Renal cortical epithelial cell (primary cell): Measurements from ENCODE around the gene TAPBP. TPM values are rescaled to one million over a fixed set of nuclear protein-coding genes. Genes with fewer than 3 reads are reported as not detected.
"Not testable (repeated sequence)": the region's sequence is repeated elsewhere in the genome, so short reads cannot be mapped to it uniquely, and the experiment has no call there.

Source experiments
- DNase-seq: peaks from one replicate; pipeline ENCODE4 v3.0.0-alpha.2; 2011; ENCODE audit warnings: low read depth
- total RNA-seq: library from RNA; depleted of rRNA; stranded (reverse); fragments of >200 nt; gene quantifications from 2 replicates; pipeline ENCODE4 v1.2.3, GENCODE V29; 2014

TAPBP gene
- total RNA-seq, 1 donor from 2014 or later = 147 TPM

- no peak for DNase-seq
Measured at GRCh38 chr6:33296797-33297405, 17.0 kb downstream of the TAPBP start.

- DNase-seq = no peak
Measured at GRCh38 chr6:33295621-33296369, 18.1 kb downstream of the TAPBP start.

GRCh38 chr6:33294086-33294823, 19.6 kb downstream of the TAPBP start:
- DNase-seq = no peak

- DNase-seq = no peak
Measured at GRCh38 chr6:33292996-33293682, 20.7 kb downstream of the TAPBP start.

GRCh38 chr6:33290459-33290858, 23.4 kb downstream of the TAPBP start:
- no peak for DNase-seq

- no peak for DNase-seq
Measured at GRCh38 chr6:33289784-33290315, 24.0 kb downstream of the TAPBP start.

- peak; percentile 93 for DNase-seq
Measured at GRCh38 chr6:33288921-33289783, 24.7 kb downstream of the TAPBP start, which contains the start of the genes PFDN6 and WDR46. Gene PFDN6, plus strand, starts transcription at chr6:33289601. Its CDS starts 256 bp downstream, at chr6:33289857. Gene WDR46, minus strand, starts transcription at chr6:33289239. Its CDS starts 69 bp downstream, at chr6:33289170.

- no peak for DNase-seq
Measured at GRCh38 chr6:33288141-33288920, 25.5 kb downstream of the TAPBP start.

GRCh38 chr6:33286946-33287914, 26.6 kb downstream of the TAPBP start:
- DNase-seq = no peak

GRCh38 chr6:33285214-33285613, 28.7 kb downstream of the TAPBP start:
- DNase-seq = not testable (repeated sequence)

GRCh38 chr6:33280539-33280938, 33.3 kb downstream of the TAPBP start:
- no peak for DNase-seq

GRCh38 chr6:33279971-33280511, 33.8 kb downstream of the TAPBP start:
- peak; percentile 64 for DNase-seq

GRCh38 chr6:33279257-33279695, 34.6 kb downstream of the TAPBP start:
- DNase-seq = no peak

- DNase-seq = no peak
Measured at GRCh38 chr6:33278810-33279209, 35.1 kb downstream of the TAPBP start.

- DNase-seq = no peak
Measured at GRCh38 chr6:33278392-33278741, 35.5 kb downstream of the TAPBP start.

GRCh38 chr6:33277663-33278391, 36.1 kb downstream of the TAPBP start:
- no peak for DNase-seq

GRCh38 chr6:33276864-33277662, 36.8 kb downstream of the TAPBP start, which contains the start of gene B3GALT4:
Gene B3GALT4, plus strand, starts transcription at chr6:33277123. Its CDS starts 297 bp downstream, at chr6:33277420.
- peak; percentile 41 for DNase-seq
